ENCODE data around the gene CAVIN2. TPM values are rescaled to one million over a fixed set of nuclear protein-coding genes. Genes with fewer than 3 reads are reported as not detected.

Gene CAVIN2
- total RNA-seq, 1 donor from 2014 or later, result 93.9 TPM

DNA sequence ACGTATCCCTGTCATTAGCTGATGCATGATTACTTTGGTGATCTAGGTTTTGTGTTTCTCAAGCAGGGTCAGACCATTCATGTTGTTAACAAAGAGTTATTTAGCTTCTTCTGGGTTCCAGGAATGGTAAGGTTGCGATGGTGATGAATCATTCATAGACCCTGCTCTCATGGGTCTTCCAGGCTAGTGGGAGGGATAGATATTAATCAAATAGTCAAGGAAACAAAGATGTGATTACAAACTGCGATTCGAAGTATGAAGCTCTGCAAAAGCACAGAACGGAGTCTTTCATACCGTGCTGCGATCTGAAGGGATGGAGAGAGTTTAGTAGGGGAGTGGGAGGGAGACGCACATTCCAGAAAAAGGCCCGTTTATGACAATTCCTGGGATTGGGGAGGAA, 42.1 kb downstream of the CAVIN2 start:
- DNase-seq, result no peak
- intact Hi-C loops (cut with micrococcal nuclease), result no loop called here
- Histone ChIP-seq H3K27me3 (ENCODE audit: low read depth) (peaks cover 3% of the 10 kb centered on the region), H3K36me3 (no peaks in the 10 kb centered on the region), H3K27ac (replicated peaks) (no peak overlapping the region), H3K4me3 (no peak overlapping the region), H3K4me1 (no peaks in the 10 kb centered on the region), H3K9me3 (replicated peaks) (peaks cover 2% of the 10 kb centered on the region)
- TF ChIP-seq, protein P1, sequence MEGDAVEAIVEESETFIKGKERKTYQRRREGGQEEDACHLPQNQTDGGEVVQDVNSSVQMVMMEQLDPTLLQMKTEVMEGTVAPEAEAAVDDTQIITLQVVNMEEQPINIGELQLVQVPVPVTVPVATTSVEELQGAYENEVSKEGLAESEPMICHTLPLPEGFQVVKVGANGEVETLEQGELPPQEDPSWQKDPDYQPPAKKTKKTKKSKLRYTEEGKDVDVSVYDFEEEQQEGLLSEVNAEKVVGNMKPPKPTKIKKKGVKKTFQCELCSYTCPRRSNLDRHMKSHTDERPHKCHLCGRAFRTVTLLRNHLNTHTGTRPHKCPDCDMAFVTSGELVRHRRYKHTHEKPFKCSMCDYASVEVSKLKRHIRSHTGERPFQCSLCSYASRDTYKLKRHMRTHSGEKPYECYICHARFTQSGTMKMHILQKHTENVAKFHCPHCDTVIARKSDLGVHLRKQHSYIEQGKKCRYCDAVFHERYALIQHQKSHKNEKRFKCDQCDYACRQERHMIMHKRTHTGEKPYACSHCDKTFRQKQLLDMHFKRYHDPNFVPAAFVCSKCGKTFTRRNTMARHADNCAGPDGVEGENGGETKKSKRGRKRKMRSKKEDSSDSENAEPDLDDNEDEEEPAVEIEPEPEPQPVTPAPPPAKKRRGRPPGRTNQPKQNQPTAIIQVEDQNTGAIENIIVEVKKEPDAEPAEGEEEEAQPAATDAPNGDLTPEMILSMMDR (IDR thresholded peaks at IDR 0.05; ENCODE audit: borderline replicate concordance), result no peak

DNA sequence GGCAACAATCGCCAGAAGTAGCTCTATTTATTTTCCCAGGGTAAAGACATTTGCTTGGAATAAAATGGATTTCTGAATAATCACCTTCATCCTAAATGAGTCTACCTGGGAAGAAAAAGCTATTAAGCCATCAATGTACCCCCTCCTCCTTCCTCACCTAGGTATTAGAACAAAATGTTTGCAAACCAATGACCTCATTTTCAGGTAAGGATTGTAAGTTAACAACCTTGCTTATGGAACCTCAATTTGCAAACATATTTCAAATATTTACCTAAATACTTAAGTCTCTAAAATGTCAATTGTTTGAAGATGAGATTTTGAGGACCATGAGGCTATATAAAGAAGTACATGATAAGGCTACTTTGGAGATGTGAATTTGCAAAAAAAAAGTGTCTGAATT, 43.9 kb downstream of the CAVIN2 start:
- H3K27me3 ChIP-seq (ENCODE audit: low read depth), result peaks cover 3% of the 10 kb centered on the region
- H3K9me3 ChIP-seq (replicated peaks), result no peaks in the 10 kb centered on the region
- TF ChIP-seq, protein P1 (IDR thresholded peaks at IDR 0.05; ENCODE audit: borderline replicate concordance), result no peak
- H3K4me1 ChIP-seq, result no peaks in the 10 kb centered on the region
- H3K36me3 ChIP-seq, result no peaks in the 10 kb centered on the region
- DNase-seq, result no peak
- no peak overlapping the region for H3K27ac ChIP-seq (replicated peaks)
- intact Hi-C loops (cut with micrococcal nuclease), result no loop called here
- no peak overlapping the region for H3K4me3 ChIP-seq

DNA sequence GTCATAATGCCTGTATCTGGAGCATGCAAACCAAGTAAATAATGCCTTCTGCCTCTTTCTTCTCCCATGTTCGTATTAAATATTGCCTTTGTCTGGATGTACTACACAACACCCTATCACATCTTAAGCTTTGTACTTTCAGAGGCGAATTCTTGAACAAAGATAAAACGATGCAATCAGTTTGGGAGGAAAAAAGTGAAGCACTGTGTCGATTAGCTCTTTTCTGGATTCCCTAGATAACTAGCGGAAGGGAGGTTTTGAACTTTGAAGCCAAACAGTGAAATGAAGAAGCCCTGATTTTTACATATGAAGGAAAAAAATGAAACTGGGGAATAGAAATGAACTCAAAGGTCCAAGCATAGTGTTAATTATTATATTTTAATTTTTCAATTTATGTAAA, 44.7 kb downstream of the CAVIN2 start:
- Histone ChIP-seq H3K27me3 (ENCODE audit: low read depth) (peaks cover 3% of the 10 kb centered on the region), H3K36me3 (no peaks in the 10 kb centered on the region), H3K4me3 (no peak overlapping the region), H3K4me1 (no peaks in the 10 kb centered on the region), H3K27ac (replicated peaks) (no peak overlapping the region), H3K9me3 (replicated peaks) (no peaks in the 10 kb centered on the region)
- intact Hi-C loops (cut with micrococcal nuclease), result no loop called here
- no peak for DNase-seq
- TF ChIP-seq, protein P1 (IDR thresholded peaks at IDR 0.05; ENCODE audit: borderline replicate concordance), result no peak

DNA sequence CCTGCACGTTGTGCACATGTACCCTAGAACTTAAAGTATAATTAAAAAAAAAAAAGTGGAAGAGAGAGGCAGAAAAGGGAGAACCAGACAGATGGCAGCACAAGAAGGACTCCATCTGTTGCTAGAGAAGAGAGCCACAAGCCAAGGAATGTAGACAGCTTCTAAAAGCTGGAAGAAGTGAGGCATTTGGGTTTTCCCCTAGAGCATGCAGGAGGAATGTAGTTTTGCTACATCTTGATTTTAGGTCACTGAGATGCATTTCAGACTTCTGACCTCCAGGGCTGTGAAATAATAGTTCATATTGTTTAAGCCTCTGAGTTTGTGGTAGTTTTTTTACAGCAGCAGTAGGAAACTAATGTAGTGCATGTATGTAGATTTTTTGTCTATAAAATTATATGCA, 46.0 kb downstream of the CAVIN2 start:
- Histone ChIP-seq H3K4me1 (no peaks in the 10 kb centered on the region), H3K4me3 (no peak overlapping the region), H3K27me3 (ENCODE audit: low read depth) (peaks cover 3% of the 10 kb centered on the region), H3K36me3 (no peaks in the 10 kb centered on the region), H3K9me3 (replicated peaks) (no peaks in the 10 kb centered on the region), H3K27ac (replicated peaks) (no peak overlapping the region)
- intact Hi-C loops (cut with micrococcal nuclease), result no loop called here
- no peak for DNase-seq
- TF ChIP-seq, protein P1 (IDR thresholded peaks at IDR 0.05; ENCODE audit: borderline replicate concordance), result no peak

DNA sequence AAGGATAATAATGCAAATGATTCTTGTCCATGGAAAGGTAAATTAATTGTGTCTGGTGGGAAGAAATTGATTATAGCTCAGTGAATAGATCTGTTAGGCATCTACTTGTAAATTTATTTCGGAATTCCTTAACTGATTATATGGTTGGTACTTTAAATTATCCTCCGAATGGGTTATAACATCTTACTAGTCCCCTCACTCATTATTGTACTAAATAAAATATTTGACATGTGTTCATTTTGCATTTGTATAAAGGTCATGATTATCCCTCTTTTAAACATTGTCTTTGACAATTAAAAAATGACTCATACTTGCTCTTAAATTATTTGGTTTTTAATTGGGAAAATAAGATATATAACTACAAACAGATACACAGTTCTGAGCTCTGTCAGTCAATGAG, 47.4 kb downstream of the CAVIN2 start:
- no peak for DNase-seq
- Histone ChIP-seq H3K27ac (replicated peaks) (no peak overlapping the region), H3K27me3 (ENCODE audit: low read depth) (peaks cover 3% of the 10 kb centered on the region), H3K36me3 (no peaks in the 10 kb centered on the region), H3K4me3 (no peak overlapping the region), H3K9me3 (replicated peaks) (no peaks in the 10 kb centered on the region), H3K4me1 (no peaks in the 10 kb centered on the region)
- TF ChIP-seq, protein P1 (IDR thresholded peaks at IDR 0.05; ENCODE audit: borderline replicate concordance), result no peak
- intact Hi-C loops (cut with micrococcal nuclease), result no loop called here

Data from left ventricle myocardium inferior (tissue), 1 donor.